ENCODE results near the gene AADACL4.

GRCh38 chr1:12621346-12622335 lies 22.2 kb upstream of the AADACL4 start:
- TF ChIP-seq CTCF (IDR thresholded peaks at IDR 0.05) (no peak), EZH2 (IDR thresholded peaks at IDR 0.05; ENCODE audit: borderline replicate concordance, insufficient read depth, low read depth, low read length, poor library complexity, severe bottlenecking) (no peak)

Data from B cell (primary cell).